Measurements from ENCODE around the gene NSF.

NSF gene

DNA sequence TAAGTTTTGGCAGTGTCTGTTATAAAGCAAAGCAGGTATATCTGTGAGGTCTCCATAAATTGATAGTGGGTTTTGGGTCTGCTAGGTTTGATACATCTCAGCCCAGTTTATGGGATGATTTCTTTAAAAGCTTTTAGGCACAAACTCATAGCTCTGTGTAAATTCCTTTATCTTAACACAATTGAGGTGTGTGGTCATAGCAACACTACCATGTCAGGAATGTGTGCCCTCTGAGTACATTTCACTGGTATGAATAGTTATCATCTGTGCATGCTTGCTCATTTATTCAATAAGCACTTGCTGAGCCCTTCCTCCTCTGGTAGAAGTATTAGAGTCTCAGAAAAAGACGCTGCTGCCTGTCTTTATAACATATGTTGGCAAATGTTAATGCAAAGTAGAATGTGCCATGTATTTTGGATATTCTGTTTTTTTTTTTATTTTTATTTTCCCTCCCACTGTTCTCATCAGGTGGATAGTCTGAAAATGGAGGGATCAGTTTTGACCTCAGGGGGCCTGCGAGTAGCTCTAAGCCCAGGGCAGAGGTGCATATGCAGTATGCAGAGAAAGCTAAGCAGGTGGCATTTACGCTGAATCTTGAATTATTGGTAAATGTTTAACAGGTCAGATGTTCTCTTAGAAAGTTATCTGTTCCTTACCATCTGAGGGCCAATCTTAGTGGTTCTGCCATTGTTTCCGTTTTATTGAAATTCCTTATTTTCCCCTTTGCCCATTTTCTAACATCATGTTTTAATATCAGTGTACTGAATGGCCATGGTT lies 137.3 kb downstream of the NSF start:
- Histone ChIP-seq H3K4me3 (replicated peaks; ENCODE audit: low read depth, low read length) (no peak overlapping the region), H3K27me3 (replicated peaks; ENCODE audit: control insufficient read depth, insufficient read depth, low read length) (no peaks in the 10 kb centered on the region), H3K36me3 (ENCODE audit: control insufficient read depth, insufficient read depth, low read length) (no peaks in the 10 kb centered on the region; the same call in 1 of the 2 replicates)
- DNase-seq (ENCODE audit: extremely low read depth, insufficient read length): no peak
- TF ChIP-seq, protein P1, sequence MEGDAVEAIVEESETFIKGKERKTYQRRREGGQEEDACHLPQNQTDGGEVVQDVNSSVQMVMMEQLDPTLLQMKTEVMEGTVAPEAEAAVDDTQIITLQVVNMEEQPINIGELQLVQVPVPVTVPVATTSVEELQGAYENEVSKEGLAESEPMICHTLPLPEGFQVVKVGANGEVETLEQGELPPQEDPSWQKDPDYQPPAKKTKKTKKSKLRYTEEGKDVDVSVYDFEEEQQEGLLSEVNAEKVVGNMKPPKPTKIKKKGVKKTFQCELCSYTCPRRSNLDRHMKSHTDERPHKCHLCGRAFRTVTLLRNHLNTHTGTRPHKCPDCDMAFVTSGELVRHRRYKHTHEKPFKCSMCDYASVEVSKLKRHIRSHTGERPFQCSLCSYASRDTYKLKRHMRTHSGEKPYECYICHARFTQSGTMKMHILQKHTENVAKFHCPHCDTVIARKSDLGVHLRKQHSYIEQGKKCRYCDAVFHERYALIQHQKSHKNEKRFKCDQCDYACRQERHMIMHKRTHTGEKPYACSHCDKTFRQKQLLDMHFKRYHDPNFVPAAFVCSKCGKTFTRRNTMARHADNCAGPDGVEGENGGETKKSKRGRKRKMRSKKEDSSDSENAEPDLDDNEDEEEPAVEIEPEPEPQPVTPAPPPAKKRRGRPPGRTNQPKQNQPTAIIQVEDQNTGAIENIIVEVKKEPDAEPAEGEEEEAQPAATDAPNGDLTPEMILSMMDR (IDR thresholded peaks at IDR 0.05; ENCODE audit: insufficient read depth, low read length, poor library complexity, severe bottlenecking): no peak

DNA sequence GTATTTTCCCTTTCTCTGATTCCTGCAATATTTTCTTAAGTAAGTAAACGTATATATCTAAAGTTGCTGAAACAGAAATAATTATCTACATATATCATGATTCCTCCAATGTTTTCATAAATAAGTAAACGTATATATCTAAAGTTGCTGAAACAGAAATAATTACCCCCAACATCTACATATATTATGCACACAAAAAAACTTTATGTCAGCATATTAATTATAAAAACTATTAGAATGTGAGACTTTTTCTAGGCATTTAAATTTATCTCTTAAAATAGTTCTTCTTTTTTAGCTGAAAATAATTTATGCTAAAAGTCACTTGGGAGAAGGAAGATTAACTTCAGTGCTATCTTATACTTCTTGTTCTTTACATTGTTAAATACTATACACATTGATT lies 139.6 kb downstream of the NSF start:
- Histone ChIP-seq H3K27me3 (replicated peaks; ENCODE audit: control insufficient read depth, insufficient read depth, low read length) (no peaks in the 10 kb centered on the region), H3K36me3 (ENCODE audit: control insufficient read depth, insufficient read depth, low read length) (no peaks in the 10 kb centered on the region; the same call in 1 of the 2 replicates), H3K4me3 (replicated peaks; ENCODE audit: low read depth, low read length) (no peak overlapping the region)
- no peak for DNase-seq (ENCODE audit: extremely low read depth, insufficient read length)
- TF ChIP-seq, protein P1 (IDR thresholded peaks at IDR 0.05; ENCODE audit: insufficient read depth, low read length, poor library complexity, severe bottlenecking): no peak

DNA sequence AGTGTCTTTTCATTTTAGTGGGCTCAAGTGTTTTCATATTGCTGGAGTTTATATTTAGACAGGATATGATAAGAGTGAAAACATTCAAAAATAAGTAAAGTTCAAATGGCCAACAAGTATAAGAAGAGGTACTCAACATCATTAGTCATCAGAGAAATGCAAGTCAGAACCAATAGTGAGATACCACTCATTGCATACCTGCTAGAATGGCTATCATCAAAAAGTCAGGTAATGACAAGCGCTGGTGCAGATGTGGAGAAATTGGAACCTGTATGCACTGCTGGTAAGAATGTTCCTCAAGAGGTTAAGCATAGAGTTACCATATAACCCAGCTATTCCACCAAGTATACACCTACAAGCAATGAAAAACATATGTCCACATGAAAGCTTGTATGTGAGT lies 140.2 kb downstream of the NSF start:
- TF ChIP-seq, protein P1 (IDR thresholded peaks at IDR 0.05; ENCODE audit: insufficient read depth, low read length, poor library complexity, severe bottlenecking): no peak
- no peak for DNase-seq (ENCODE audit: extremely low read depth, insufficient read length)
- H3K36me3 ChIP-seq (ENCODE audit: control insufficient read depth, insufficient read depth, low read length): no peaks in the 10 kb centered on the region; the same call in 1 of the 2 replicates

DNA sequence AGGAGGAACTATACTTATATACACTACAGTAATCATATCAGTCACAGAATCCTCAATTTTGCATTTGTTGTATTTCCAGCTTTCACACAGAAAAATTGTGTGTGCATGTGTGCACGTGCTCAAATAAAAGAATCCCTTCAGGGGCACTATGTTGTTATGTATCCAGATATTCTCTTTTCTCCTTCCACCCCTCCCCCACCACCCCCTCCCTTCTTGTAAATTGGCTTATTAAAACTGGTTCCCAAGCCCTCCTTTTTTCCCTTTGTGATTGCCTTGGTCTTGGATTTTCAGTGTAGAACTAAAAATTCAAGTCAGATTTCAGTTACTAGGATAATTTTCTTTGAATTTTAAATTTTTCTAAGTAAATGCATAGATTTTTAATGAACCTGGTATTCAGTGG lies 141.7 kb downstream of the NSF start:
- Histone ChIP-seq H3K4me3 (replicated peaks; ENCODE audit: low read depth, low read length) (no peak overlapping the region), H3K36me3 (ENCODE audit: control insufficient read depth, insufficient read depth, low read length) (no peaks in the 10 kb centered on the region), H3K27me3 (replicated peaks; ENCODE audit: control insufficient read depth, insufficient read depth, low read length) (no peaks in the 10 kb centered on the region)
- no peak for DNase-seq (ENCODE audit: extremely low read depth, insufficient read length)
- TF ChIP-seq, protein P1 (IDR thresholded peaks at IDR 0.05; ENCODE audit: insufficient read depth, low read length, poor library complexity, severe bottlenecking): no peak

More for the DNA sequence above, 140.2 kb downstream of the NSF start:
- H3K4me3 ChIP-seq (replicated peaks; ENCODE audit: low read depth, low read length): no peak overlapping the region
- no peaks in the 10 kb centered on the region for H3K27me3 ChIP-seq (replicated peaks; ENCODE audit: control insufficient read depth, insufficient read depth, low read length)

DNA sequence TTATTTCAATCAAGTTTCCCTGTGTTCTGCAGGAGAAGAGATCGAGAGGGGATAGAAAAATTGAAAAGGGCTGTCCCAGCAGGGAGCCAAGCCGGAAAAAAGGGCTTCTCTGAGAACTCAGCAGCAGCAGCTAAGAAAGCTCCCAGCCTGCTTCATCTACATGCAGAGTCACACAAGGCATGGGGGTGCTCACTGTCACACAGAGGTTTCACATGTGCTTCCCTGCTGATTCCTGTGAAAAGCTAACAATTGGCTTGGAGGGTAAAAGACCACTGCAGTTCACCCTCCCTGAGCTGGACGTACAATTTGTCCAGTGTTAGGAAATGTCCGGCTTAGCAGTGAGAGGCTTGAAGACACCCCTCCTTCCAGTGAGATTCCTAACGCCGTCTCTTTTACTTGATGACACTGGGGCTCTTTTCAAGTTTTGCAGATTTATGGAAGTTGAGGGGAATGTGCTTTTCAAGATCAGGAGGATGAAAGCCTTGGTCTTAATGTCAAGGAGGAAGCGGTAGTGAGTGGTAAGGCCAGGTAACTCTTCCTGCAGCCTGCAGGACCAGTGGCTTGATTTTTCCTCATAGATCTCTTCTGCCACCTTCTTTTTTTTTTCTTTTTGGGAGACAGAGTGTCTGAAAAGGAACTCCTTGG lies 142.4 kb downstream of the NSF start:
- no peak for DNase-seq (ENCODE audit: extremely low read depth, insufficient read length)
- TF ChIP-seq, protein P1 (IDR thresholded peaks at IDR 0.05; ENCODE audit: insufficient read depth, low read length, poor library complexity, severe bottlenecking): no peak
- H3K27me3 ChIP-seq (replicated peaks; ENCODE audit: control insufficient read depth, insufficient read depth, low read length): no peaks in the 10 kb centered on the region
- H3K4me3 ChIP-seq (replicated peaks; ENCODE audit: low read depth, low read length): no peak overlapping the region
- H3K36me3 ChIP-seq (ENCODE audit: control insufficient read depth, insufficient read depth, low read length): no peaks in the 10 kb centered on the region
